HCT116 (cell line): ENCODE data around the gene HHLA2. TPM values are rescaled to one million over a fixed set of nuclear protein-coding genes. Genes with fewer than 3 reads are reported as not detected.

Experiments used
- ATAC-seq: fragments of 200-7000 bp; cut with Tn5 transposase; 2 replicates; pipeline ENCODE4 v1.9.1; 2020; ENCODE audit warnings: mild to moderate bottlenecking, moderate library complexity
- BruUV-seq: library from RNA; stranded (reverse); fragments of 400-500 nt; replicated peaks from 2 replicates; lab custom pipeline; 2021; lab: Mats Ljungman, UMichigan
- CTCF ChIA-PET: fragments of 300-600 bp; sonication (Branson Sonifier 250); formaldehyde crosslinking; loops from one replicate; lab custom pipeline; 2021; ENCODE audit warnings: antibody characterized with exemption; lab: Charles Lee
- POLR2A ChIA-PET: fragments of 300-600, 350-600 bp; sonication (Branson Sonifier 250); formaldehyde crosslinking; loops from one replicate; lab custom pipeline; 2021; ENCODE audit warnings: antibody characterized with exemption; lab: Charles Lee
- RAD21 ChIA-PET, 2 experiments: fragments of 300-600 bp; sonication (Branson Sonifier 250); formaldehyde crosslinking; loops; one replicate each; lab custom pipeline; 2023; ENCODE audit warnings: low total read pairs in 2 of 2; ENCODE audit not compliant: uncharacterized antibody in 2 of 2, unreplicated experiment in 2 of 2, low non-redundant PET in 1 of 2; lab: Charles Lee
- DNase-seq: peaks from one replicate; pipeline ENCODE4 v3.0.0-alpha.2; 2010; ENCODE audit warnings: low read depth, low spot score
- H2AFZ ChIP-seq: fragments of 200-600 bp; shearing (Covaris generic), sonication (generic); 2 replicates; pipeline ENCODE4 v1.6.1; 2017; ENCODE audit warnings: low read depth, mixed run types, mixed read lengths, antibody characterized with exemption, low read length; ENCODE audit not compliant: poor library complexity, severe bottlenecking
- H3K27ac ChIP-seq: 2 replicates; pipeline ENCODE4 v1.5.1; 2012; ENCODE audit warnings: low read depth, low read length
- H3K27me3 ChIP-seq: fragments of 200-600 bp; sonication (generic); 2 replicates; pipeline ENCODE4 v1.6.1; 2016; ENCODE audit warnings: mixed run types, low read length, mixed read lengths; ENCODE audit not compliant: insufficient read depth
- H3K36me3 ChIP-seq, 2 experiments: fragments of 200-500 bp in 1 of 2; fragments of 200-600 bp in 1 of 2; sonication (Bioruptor generic) in 1 of 2; sonication (generic) in 1 of 2; 2 replicates each; pipeline versions ENCODE4 v1.5.1 to v1.6.1; 2014 to 2016; ENCODE audit warnings: low read length in 2 of 2, inconsistent platforms in 1 of 2, mixed read lengths in 1 of 2, mixed run types in 1 of 2; ENCODE audit not compliant: insufficient read depth in 2 of 2, control insufficient read depth in 1 of 2
- H3K4me1 ChIP-seq, 2 experiments: fragments of 200-600 bp in 1 of 2; sonication (generic) in 1 of 2; 2 replicates each; pipeline versions ENCODE4 v1.5.1 to v1.6.1; 2012 to 2017; ENCODE audit warnings: low read length in 2 of 2, inconsistent platforms in 1 of 2, mild to moderate bottlenecking in 1 of 2, mixed read lengths in 1 of 2, mixed run types in 1 of 2, moderate library complexity in 1 of 2; ENCODE audit not compliant: insufficient read depth in 2 of 2, control insufficient read depth in 1 of 2
- H3K4me2 ChIP-seq: fragments of 200-600 bp; sonication (generic); 2 replicates; pipeline ENCODE4 v1.6.1; 2017; ENCODE audit warnings: mixed run types, low read length, mixed read lengths
- H3K4me3 ChIP-seq, 2 experiments: fragments of 200-600 bp in 1 of 2; sonication (generic) in 1 of 2; replicated peaks in 1 of 2; 2 replicates each; pipeline ENCODE4 v1.5.1; 2011 to 2016; ENCODE audit warnings: low read length in 2 of 2, control low read depth in 1 of 2, low read depth in 1 of 2, mild to moderate bottlenecking in 1 of 2, mixed read lengths in 1 of 2, mixed run types in 1 of 2
- H3K79me2 ChIP-seq: fragments of 200-600 bp; sonication (generic); 2 replicates; pipeline ENCODE4 v1.6.1; 2017; ENCODE audit warnings: mild to moderate bottlenecking, mixed run types, low read length, moderate library complexity, mixed read lengths; ENCODE audit not compliant: insufficient read depth
- H3K9ac ChIP-seq: fragments of 200-600 bp; sonication (generic); 2 replicates; pipeline ENCODE4 v1.6.1; 2016; ENCODE audit warnings: low read length, mixed read lengths
- H3K9me2 ChIP-seq: fragments of 200-600 bp; sonication (generic), shearing (Covaris generic); 2 replicates; pipeline ENCODE4 v1.6.1; 2017; ENCODE audit warnings: mixed run types, mild to moderate bottlenecking, moderate library complexity; ENCODE audit not compliant: insufficient read depth
- H3K9me3 ChIP-seq, 2 experiments: fragments of 200-500 bp in 1 of 2; fragments of 200-600 bp in 1 of 2; sonication (Bioruptor generic) in 1 of 2; sonication (generic) in 1 of 2; 2 replicates each; pipeline ENCODE4 v1.6.1; 2014 to 2017; ENCODE audit warnings: low read length in 2 of 2, mixed read lengths in 2 of 2, inconsistent platforms in 1 of 2, low read depth in 1 of 2, mild to moderate bottlenecking in 1 of 2, mixed run types in 1 of 2, moderate library complexity in 1 of 2; ENCODE audit not compliant: control insufficient read depth in 1 of 2, insufficient read depth in 1 of 2
- H4K20me1 ChIP-seq: fragments of 200-600 bp; sonication (generic), shearing (Covaris generic); 2 replicates; pipeline ENCODE4 v1.6.1; 2017; ENCODE audit warnings: mixed run types, mild to moderate bottlenecking, moderate library complexity; ENCODE audit not compliant: insufficient read depth
- CBX3 ChIP-seq: IDR thresholded peaks from 2 replicates; pipeline ENCODE4 v1.6.1; 2012; ENCODE audit warnings: low read depth
- ELF1 ChIP-seq: IDR thresholded peaks from 2 replicates; pipeline ENCODE4 v1.6.1; 2012; ENCODE audit warnings: low read depth, borderline replicate concordance
- EZH2phosphoT487 ChIP-seq: fragments of 200-600 bp; IDR thresholded peaks from 2 replicates; pipeline ENCODE4 v1.6.1; 2018; ENCODE audit warnings: antibody characterized with exemption, borderline replicate concordance
- FOSL1 ChIP-seq: IDR thresholded peaks from 2 replicates; pipeline ENCODE4 v1.6.1; 2012; ENCODE audit warnings: low read depth
- JUND ChIP-seq: IDR thresholded peaks from 2 replicates; pipeline ENCODE4 v1.6.1; 2012
- POLR2AphosphoS5 ChIP-seq: IDR thresholded peaks from 2 replicates; pipeline ENCODE4 v1.6.1; 2011; ENCODE audit warnings: mild to moderate bottlenecking, low read depth, low read length, moderate library complexity
- SP1 ChIP-seq: IDR thresholded peaks from 2 replicates; pipeline ENCODE4 v1.6.1; 2012; ENCODE audit warnings: low read depth
- SRF ChIP-seq: IDR thresholded peaks from 2 replicates; pipeline ENCODE4 v1.6.1; 2012; ENCODE audit warnings: low read depth
- TCF7L2 ChIP-seq: IDR thresholded peaks from 2 replicates; pipeline ENCODE4 v1.7.0; 2011; ENCODE audit warnings: borderline replicate concordance, inconsistent platforms; ENCODE audit not compliant: insufficient read depth, insufficient read length; ENCODE audit errors: extremely low read depth
- ZBTB33 ChIP-seq: IDR thresholded peaks from 2 replicates; pipeline ENCODE4 v1.6.1; 2011; ENCODE audit warnings: mild to moderate bottlenecking, low read length, moderate library complexity; ENCODE audit not compliant: insufficient replicate concordance; ENCODE audit errors: extremely low read depth
- ZNF274 ChIP-seq: fragments of 200-500 bp; sonication (Bioruptor generic); IDR thresholded peaks from 2 replicates; pipeline ENCODE4 v1.6.1; 2014; ENCODE audit warnings: mild to moderate bottlenecking, low read depth, low read length, inconsistent platforms
- intact Hi-C: fragments of 100-400 bp; cut with micrococcal nuclease; formaldehyde crosslinking; loops from 2 replicates; pipeline ENCODE4 v1.10.0; 2022
- total RNA-seq: library from RNA; stranded (reverse); gene quantifications from one replicate; pipeline ENCODE4 v1.2.1, GENCODE V29; 2021; ENCODE audit not compliant: unreplicated experiment
- TF ChIP-seq, protein P1 (sequence below), 3 experiments: fragments of 200-600 bp in 1 of 3; sonication (generic) in 1 of 3; IDR thresholded peaks in 2 of 3; conservative IDR thresholded peaks in 1 of 3; 2 replicates each; pipeline ENCODE4 v1.5.1; 2012 to 2017; ENCODE audit warnings: low read depth in 2 of 3, low read length in 2 of 3, antibody characterized with exemption in 1 of 3, borderline replicate concordance in 1 of 3, control low read depth in 1 of 3, mild to moderate bottlenecking in 1 of 3, mixed read lengths in 1 of 3, mixed run types in 1 of 3, moderate library complexity in 1 of 3; ENCODE audit not compliant: insufficient read depth in 1 of 3

Gene HHLA2
- total RNA-seq, 1 experiment from 2014 or later = not detected

DNA sequence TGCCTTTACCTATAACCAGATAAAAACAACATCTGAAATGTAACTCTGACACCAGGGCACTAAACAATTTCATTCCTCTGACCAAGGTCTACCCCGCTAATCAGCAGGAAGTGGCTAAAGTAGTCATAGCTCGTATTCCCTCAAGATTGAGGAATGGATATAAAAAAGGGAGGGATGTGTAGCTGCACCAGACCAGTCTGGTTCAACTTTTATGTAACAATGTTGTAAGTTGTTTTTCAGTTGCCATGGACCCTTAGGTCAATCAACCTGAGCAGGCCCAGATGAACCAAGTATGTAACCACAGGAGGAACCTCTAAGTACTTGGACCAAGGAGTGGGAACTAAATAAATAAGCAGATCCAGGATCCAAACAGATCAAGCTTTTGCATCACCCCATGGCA is 45.7 kb upstream of the HHLA2 start:
- no peak for ATAC-seq
- no peaks in the 10 kb centered on the region for H3K9me2 ChIP-seq
- RAD21 ChIA-PET = no interaction called here
- no peak overlapping the region for H3K4me3 ChIP-seq
- H3K9ac ChIP-seq = no peak overlapping the region
- intact Hi-C loops = no loop called here
- H3K4me1 ChIP-seq = no peaks in the 10 kb centered on the region
- POLR2A ChIA-PET = no interaction called here
- H4K20me1 ChIP-seq = no peaks in the 10 kb centered on the region
- no peak overlapping the region for H2AFZ ChIP-seq
- no peaks in the 10 kb centered on the region for H3K27me3 ChIP-seq
- no peaks in the 10 kb centered on the region for H3K9me3 ChIP-seq
- no peak overlapping the region for H3K27ac ChIP-seq
- BruUV-seq = no TSS peak
- H3K4me2 ChIP-seq = no peak overlapping the region
- CTCF ChIA-PET = no interaction called here
- no peaks in the 10 kb centered on the region for H3K79me2 ChIP-seq
- no peak for DNase-seq
- TF ChIP-seq ELF1 (no peak), JUND (no peak), TCF7L2 (no peak), EZH2phosphoT487 (no peak), CBX3 (no peak), ZNF274 (no peak), ZBTB33 (no peak), POLR2AphosphoS5 (no peak), SP1 (no peak), FOSL1 (no peak), SRF (no peak)
- TF ChIP-seq, protein P1, sequence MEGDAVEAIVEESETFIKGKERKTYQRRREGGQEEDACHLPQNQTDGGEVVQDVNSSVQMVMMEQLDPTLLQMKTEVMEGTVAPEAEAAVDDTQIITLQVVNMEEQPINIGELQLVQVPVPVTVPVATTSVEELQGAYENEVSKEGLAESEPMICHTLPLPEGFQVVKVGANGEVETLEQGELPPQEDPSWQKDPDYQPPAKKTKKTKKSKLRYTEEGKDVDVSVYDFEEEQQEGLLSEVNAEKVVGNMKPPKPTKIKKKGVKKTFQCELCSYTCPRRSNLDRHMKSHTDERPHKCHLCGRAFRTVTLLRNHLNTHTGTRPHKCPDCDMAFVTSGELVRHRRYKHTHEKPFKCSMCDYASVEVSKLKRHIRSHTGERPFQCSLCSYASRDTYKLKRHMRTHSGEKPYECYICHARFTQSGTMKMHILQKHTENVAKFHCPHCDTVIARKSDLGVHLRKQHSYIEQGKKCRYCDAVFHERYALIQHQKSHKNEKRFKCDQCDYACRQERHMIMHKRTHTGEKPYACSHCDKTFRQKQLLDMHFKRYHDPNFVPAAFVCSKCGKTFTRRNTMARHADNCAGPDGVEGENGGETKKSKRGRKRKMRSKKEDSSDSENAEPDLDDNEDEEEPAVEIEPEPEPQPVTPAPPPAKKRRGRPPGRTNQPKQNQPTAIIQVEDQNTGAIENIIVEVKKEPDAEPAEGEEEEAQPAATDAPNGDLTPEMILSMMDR (IDR thresholded peaks at IDR 0.05 in 2 of 3, conservative IDR thresholded peaks at IDR 0.05 in 1 of 3; ENCODE audit: borderline replicate concordance in 1 of 3, insufficient read depth in 1 of 3, low read depth in 2 of 3, low read length in 2 of 3) = no peak
- H3K36me3 ChIP-seq = no peaks in the 10 kb centered on the region
